ENCODE data around the gene SHROOM3.

- TF ChIP-seq CTCF (IDR thresholded peaks at IDR 0.05), result no peak
- TF ChIP-seq POLR2AphosphoS5 (IDR thresholded peaks at IDR 0.05), result no peak
- no peak for TF ChIP-seq POLR2A (IDR thresholded peaks at IDR 0.05)
Observed at GRCh38 chr4:76488455-76488854, 53.4 kb downstream of the SHROOM3 start.
